H1 (cell line): ENCODE results near the gene MAGEB4. TPM values are rescaled to one million over a fixed set of nuclear protein-coding genes. Genes with fewer than 3 reads are reported as not detected.

ENCODE experiments used
- CTCF ChIP-seq, 3 experiments: IDR thresholded peaks; 1 replicate in 2 of 3; 2 replicates in 1 of 3; pipeline versions ENCODE4 v1.5.1 to v1.6.1; 2011; ENCODE audit warnings: low read length in 3 of 3, mild to moderate bottlenecking in 3 of 3, inconsistent platforms in 2 of 3, low read depth in 1 of 3, moderate library complexity in 1 of 3; ENCODE audit not compliant: insufficient read depth in 1 of 3; ENCODE audit errors: control extremely low read depth in 1 of 3
- RAD21 ChIP-seq, 2 experiments: IDR thresholded peaks in 1 of 2; conservative IDR thresholded peaks in 1 of 2; 2 replicates each; pipeline ENCODE4 v1.6.1; 2011; ENCODE audit warnings: low read depth in 2 of 2, low read length in 2 of 2, improper control_type of control experiment in 1 of 2, inconsistent platforms in 1 of 2, mild to moderate bottlenecking in 1 of 2, moderate library complexity in 1 of 2
- polyA plus RNA-seq, 7 experiments: library from polyadenylated mRNA; depleted of rRNA in 3 of 7; stranded (reverse) in 5 of 7; unstranded in 2 of 7; fragments of >200 nt in 5 of 7; fragments of 200-250 nt in 2 of 7; gene quantifications; 1 replicate in 5 of 7; 2 replicates in 1 of 7; 4 replicates in 1 of 7; pipeline versions ENCODE4 v1.2.1 to v1.2.3, GENCODE V29; 2011 to 2013; ENCODE audit warnings: missing spikeins in 2 of 7, mixed read lengths in 2 of 7
- total RNA-seq: library from RNA; stranded (reverse); fragmentation: NEBNext Ultra II Directional; extraction: Animal tissue kit (Norgen Biotek cat#: 25700); gene quantifications from 2 replicates; pipeline ENCODE4 v1.2.1, GENCODE V29; 2021
- TF ChIP-seq, protein P1 (sequence below): fragments of 300-600 bp; sonication (generic); IDR thresholded peaks from 2 replicates; pipeline ENCODE4 v1.7.1; 2012; ENCODE audit warnings: low read length, moderate library complexity, mild to moderate bottlenecking, inconsistent platforms; ENCODE audit not compliant: insufficient replicate concordance

MAGEB4 gene
- total and polyA plus RNA-seq, 2 of the 8 experiments (the other 6 are each of a cell fraction or from before 2014, with no cell fraction given): not detected

GRCh38 chrX:30196322-30196721 is 45.5 kb upstream of the MAGEB4 start (continued):
- TF ChIP-seq, protein P1, sequence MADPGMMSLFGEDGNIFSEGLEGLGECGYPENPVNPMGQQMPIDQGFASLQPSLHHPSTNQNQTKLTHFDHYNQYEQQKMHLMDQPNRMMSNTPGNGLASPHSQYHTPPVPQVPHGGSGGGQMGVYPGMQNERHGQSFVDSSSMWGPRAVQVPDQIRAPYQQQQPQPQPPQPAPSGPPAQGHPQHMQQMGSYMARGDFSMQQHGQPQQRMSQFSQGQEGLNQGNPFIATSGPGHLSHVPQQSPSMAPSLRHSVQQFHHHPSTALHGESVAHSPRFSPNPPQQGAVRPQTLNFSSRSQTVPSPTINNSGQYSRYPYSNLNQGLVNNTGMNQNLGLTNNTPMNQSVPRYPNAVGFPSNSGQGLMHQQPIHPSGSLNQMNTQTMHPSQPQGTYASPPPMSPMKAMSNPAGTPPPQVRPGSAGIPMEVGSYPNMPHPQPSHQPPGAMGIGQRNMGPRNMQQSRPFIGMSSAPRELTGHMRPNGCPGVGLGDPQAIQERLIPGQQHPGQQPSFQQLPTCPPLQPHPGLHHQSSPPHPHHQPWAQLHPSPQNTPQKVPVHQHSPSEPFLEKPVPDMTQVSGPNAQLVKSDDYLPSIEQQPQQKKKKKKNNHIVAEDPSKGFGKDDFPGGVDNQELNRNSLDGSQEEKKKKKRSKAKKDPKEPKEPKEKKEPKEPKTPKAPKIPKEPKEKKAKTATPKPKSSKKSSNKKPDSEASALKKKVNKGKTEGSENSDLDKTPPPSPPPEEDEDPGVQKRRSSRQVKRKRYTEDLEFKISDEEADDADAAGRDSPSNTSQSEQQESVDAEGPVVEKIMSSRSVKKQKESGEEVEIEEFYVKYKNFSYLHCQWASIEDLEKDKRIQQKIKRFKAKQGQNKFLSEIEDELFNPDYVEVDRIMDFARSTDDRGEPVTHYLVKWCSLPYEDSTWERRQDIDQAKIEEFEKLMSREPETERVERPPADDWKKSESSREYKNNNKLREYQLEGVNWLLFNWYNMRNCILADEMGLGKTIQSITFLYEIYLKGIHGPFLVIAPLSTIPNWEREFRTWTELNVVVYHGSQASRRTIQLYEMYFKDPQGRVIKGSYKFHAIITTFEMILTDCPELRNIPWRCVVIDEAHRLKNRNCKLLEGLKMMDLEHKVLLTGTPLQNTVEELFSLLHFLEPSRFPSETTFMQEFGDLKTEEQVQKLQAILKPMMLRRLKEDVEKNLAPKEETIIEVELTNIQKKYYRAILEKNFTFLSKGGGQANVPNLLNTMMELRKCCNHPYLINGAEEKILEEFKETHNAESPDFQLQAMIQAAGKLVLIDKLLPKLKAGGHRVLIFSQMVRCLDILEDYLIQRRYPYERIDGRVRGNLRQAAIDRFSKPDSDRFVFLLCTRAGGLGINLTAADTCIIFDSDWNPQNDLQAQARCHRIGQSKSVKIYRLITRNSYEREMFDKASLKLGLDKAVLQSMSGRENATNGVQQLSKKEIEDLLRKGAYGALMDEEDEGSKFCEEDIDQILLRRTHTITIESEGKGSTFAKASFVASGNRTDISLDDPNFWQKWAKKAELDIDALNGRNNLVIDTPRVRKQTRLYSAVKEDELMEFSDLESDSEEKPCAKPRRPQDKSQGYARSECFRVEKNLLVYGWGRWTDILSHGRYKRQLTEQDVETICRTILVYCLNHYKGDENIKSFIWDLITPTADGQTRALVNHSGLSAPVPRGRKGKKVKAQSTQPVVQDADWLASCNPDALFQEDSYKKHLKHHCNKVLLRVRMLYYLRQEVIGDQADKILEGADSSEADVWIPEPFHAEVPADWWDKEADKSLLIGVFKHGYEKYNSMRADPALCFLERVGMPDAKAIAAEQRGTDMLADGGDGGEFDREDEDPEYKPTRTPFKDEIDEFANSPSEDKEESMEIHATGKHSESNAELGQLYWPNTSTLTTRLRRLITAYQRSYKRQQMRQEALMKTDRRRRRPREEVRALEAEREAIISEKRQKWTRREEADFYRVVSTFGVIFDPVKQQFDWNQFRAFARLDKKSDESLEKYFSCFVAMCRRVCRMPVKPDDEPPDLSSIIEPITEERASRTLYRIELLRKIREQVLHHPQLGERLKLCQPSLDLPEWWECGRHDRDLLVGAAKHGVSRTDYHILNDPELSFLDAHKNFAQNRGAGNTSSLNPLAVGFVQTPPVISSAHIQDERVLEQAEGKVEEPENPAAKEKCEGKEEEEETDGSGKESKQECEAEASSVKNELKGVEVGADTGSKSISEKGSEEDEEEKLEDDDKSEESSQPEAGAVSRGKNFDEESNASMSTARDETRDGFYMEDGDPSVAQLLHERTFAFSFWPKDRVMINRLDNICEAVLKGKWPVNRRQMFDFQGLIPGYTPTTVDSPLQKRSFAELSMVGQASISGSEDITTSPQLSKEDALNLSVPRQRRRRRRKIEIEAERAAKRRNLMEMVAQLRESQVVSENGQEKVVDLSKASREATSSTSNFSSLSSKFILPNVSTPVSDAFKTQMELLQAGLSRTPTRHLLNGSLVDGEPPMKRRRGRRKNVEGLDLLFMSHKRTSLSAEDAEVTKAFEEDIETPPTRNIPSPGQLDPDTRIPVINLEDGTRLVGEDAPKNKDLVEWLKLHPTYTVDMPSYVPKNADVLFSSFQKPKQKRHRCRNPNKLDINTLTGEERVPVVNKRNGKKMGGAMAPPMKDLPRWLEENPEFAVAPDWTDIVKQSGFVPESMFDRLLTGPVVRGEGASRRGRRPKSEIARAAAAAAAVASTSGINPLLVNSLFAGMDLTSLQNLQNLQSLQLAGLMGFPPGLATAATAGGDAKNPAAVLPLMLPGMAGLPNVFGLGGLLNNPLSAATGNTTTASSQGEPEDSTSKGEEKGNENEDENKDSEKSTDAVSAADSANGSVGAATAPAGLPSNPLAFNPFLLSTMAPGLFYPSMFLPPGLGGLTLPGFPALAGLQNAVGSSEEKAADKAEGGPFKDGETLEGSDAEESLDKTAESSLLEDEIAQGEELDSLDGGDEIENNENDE: no peak
- TF ChIP-seq RAD21 (IDR thresholded peaks at IDR 0.05 in 1 of 2, conservative IDR thresholded peaks at IDR 0.05 in 1 of 2; ENCODE audit: low read depth in 2 of 2, low read length in 2 of 2) (peak; percentile 29 to 41; a peak in 3 of 4 replicates), CTCF (IDR thresholded peaks at IDR 0.05; ENCODE audit: control extremely low read depth in 1 of 3, insufficient read depth in 1 of 3, low read depth in 1 of 3, low read length in 3 of 3) (peak in 1 of 3 experiments; percentile 7; a peak in 1 of 4 replicates)
